SK-N-SH (cell line): Measurements from ENCODE around the gene NANOGP8.

Experiments
- MAX ChIP-seq: IDR thresholded peaks from 2 replicates; pipeline ENCODE4 v1.4.0; 2012; ENCODE audit warnings: low read depth
- MXI1 ChIP-seq: IDR thresholded peaks from 2 replicates; pipeline ENCODE4 v1.6.1; 2012; ENCODE audit warnings: mild to moderate bottlenecking, low read depth, low read length, improper control_type of control experiment
- NFIC ChIP-seq: IDR thresholded peaks from 2 replicates; pipeline ENCODE4 v1.4.0; 2012; ENCODE audit warnings: borderline replicate concordance
- POLR2AphosphoS5 ChIP-seq: IDR thresholded peaks from 2 replicates; pipeline ENCODE4 v1.6.1; 2012; ENCODE audit warnings: low read depth, low read length
- RAD21 ChIP-seq: IDR thresholded peaks from 2 replicates; pipeline ENCODE4 v1.6.1; 2012; ENCODE audit warnings: mild to moderate bottlenecking, low read length
- RCOR1 ChIP-seq: fragments of 150-350 bp; IDR thresholded peaks from 2 replicates; pipeline ENCODE4 v1.6.1; 2017; ENCODE audit warnings: antibody characterized with exemption, low read length
- REST ChIP-seq: IDR thresholded peaks from 2 replicates; pipeline ENCODE4 v1.6.1; 2012; ENCODE audit warnings: mild to moderate bottlenecking, low read depth, low read length, moderate library complexity
- TCF12 ChIP-seq: IDR thresholded peaks from 2 replicates; pipeline ENCODE4 v1.4.0; 2012
- USF2 ChIP-seq: fragments of 150-350 bp; IDR thresholded peaks from 2 replicates; pipeline ENCODE4 v1.6.1; 2017; ENCODE audit warnings: antibody characterized with exemption, low read length, low read depth, borderline replicate concordance
- YY1 ChIP-seq: IDR thresholded peaks from 2 replicates; pipeline ENCODE4 v1.4.0; 2012; ENCODE audit warnings: low read depth, mild to moderate bottlenecking
- ZBTB33 ChIP-seq: IDR thresholded peaks from 2 replicates; pipeline ENCODE4 v1.4.0; 2012; ENCODE audit warnings: low read depth, borderline replicate concordance
- TF ChIP-seq, protein P1 (sequence below): fragments of 200-600 bp; sonication (generic); IDR thresholded peaks from 2 replicates; pipeline ENCODE4 v1.6.1; 2017; ENCODE audit warnings: antibody characterized with exemption, mild to moderate bottlenecking, moderate library complexity

GRCh38 chr15:35126236-35126635 lies 41.1 kb upstream of the NANOGP8 start:
- TF ChIP-seq TCF12 (no peak), MAX (no peak), RAD21 (no peak), NFIC (no peak), USF2 (no peak), ZBTB33 (no peak), RCOR1 (no peak), MXI1 (no peak), YY1 (no peak), REST (no peak), POLR2AphosphoS5 (no peak)
- TF ChIP-seq, protein P1, sequence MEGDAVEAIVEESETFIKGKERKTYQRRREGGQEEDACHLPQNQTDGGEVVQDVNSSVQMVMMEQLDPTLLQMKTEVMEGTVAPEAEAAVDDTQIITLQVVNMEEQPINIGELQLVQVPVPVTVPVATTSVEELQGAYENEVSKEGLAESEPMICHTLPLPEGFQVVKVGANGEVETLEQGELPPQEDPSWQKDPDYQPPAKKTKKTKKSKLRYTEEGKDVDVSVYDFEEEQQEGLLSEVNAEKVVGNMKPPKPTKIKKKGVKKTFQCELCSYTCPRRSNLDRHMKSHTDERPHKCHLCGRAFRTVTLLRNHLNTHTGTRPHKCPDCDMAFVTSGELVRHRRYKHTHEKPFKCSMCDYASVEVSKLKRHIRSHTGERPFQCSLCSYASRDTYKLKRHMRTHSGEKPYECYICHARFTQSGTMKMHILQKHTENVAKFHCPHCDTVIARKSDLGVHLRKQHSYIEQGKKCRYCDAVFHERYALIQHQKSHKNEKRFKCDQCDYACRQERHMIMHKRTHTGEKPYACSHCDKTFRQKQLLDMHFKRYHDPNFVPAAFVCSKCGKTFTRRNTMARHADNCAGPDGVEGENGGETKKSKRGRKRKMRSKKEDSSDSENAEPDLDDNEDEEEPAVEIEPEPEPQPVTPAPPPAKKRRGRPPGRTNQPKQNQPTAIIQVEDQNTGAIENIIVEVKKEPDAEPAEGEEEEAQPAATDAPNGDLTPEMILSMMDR, result no peak
